BE2C (cell line): ENCODE results near the gene ADCY1.

ENCODE experiments used
- DNase-seq: peaks from one replicate; pipeline ENCODE4 v3.0.0-alpha.2; 2020
- H3K27me3 ChIP-seq: fragments of 250-450 bp; sonication (Bioruptor Pico); 2 replicates; pipeline ENCODE4 v1.5.1; 2020; ENCODE audit warnings: mild to moderate bottlenecking
- H3K36me3 ChIP-seq: fragments of 250-450 bp; sonication (Bioruptor Pico); 2 replicates; pipeline ENCODE4 v1.5.1; 2020; ENCODE audit warnings: mild to moderate bottlenecking
- H3K4me1 ChIP-seq: fragments of 250-450 bp; sonication (Bioruptor Pico); 2 replicates; pipeline ENCODE4 v1.5.1; 2020
- H3K4me3 ChIP-seq: 2 replicates; pipeline ENCODE4 v1.5.1; 2011; ENCODE audit warnings: low read depth, low read length
- H3K9me3 ChIP-seq: fragments of 250-450 bp; sonication (Bioruptor Pico); 2 replicates; pipeline ENCODE4 v1.5.1; 2020
- CTCF ChIP-seq: IDR thresholded peaks from 2 replicates; pipeline ENCODE4 v1.5.1; 2012; ENCODE audit warnings: mild to moderate bottlenecking, low read depth, low read length

Gene ADCY1

GRCh38 chr7:45663965-45664633 lies 89.9 kb downstream of the ADCY1 start:
- DNase-seq, result no peak
- Histone ChIP-seq H3K27me3 (no peaks in the 10 kb centered on the region), H3K4me3 (no peak overlapping the region), H3K4me1 (no peaks in the 10 kb centered on the region), H3K9me3 (no peaks in the 10 kb centered on the region), H3K36me3 (no peaks in the 10 kb centered on the region; the same call in 1 of the 2 replicates)
- no peak for TF ChIP-seq CTCF

GRCh38 chr7:45665172-45665571 lies 91.0 kb downstream of the ADCY1 start:
- Histone ChIP-seq H3K36me3 (no peaks in the 10 kb centered on the region; the same call in 1 of the 2 replicates), H3K4me3 (no peak overlapping the region), H3K9me3 (no peaks in the 10 kb centered on the region), H3K4me1 (no peaks in the 10 kb centered on the region), H3K27me3 (no peaks in the 10 kb centered on the region)
- no peak for DNase-seq
- TF ChIP-seq CTCF, result no peak

GRCh38 chr7:45670227-45670626 lies 96.1 kb downstream of the ADCY1 start:
- no peaks in the 10 kb centered on the region for H3K4me1 ChIP-seq
- H3K36me3 ChIP-seq, result no peaks in the 10 kb centered on the region
- no peaks in the 10 kb centered on the region for H3K9me3 ChIP-seq
- DNase-seq, result no peak
- TF ChIP-seq CTCF, result no peak
- no peak overlapping the region for H3K4me3 ChIP-seq
- H3K27me3 ChIP-seq, result no peaks in the 10 kb centered on the region

GRCh38 chr7:45670717-45671116 lies 96.5 kb downstream of the ADCY1 start:
- Histone ChIP-seq H3K4me1 (no peaks in the 10 kb centered on the region), H3K36me3 (no peaks in the 10 kb centered on the region), H3K4me3 (no peak overlapping the region), H3K9me3 (no peaks in the 10 kb centered on the region), H3K27me3 (no peaks in the 10 kb centered on the region)
- no peak for DNase-seq
- TF ChIP-seq CTCF, result no peak

- TF ChIP-seq CTCF, result no peak
- H3K9me3 ChIP-seq, result no peaks in the 10 kb centered on the region
Observed at GRCh38 chr7:45677311-45677900, 103.2 kb downstream of the ADCY1 start.

GRCh38 chr7:45679516-45679915 lies 105.3 kb downstream of the ADCY1 start:
- no peaks in the 10 kb centered on the region for H3K9me3 ChIP-seq
- TF ChIP-seq CTCF, result no peak
- H3K4me3 ChIP-seq, result no peak overlapping the region
- H3K36me3 ChIP-seq, result no peaks in the 10 kb centered on the region; the same call in 1 of the 2 replicates
- DNase-seq, result no peak
- H3K27me3 ChIP-seq, result no peaks in the 10 kb centered on the region
- H3K4me1 ChIP-seq, result no peaks in the 10 kb centered on the region

More at GRCh38 chr7:45677311-45677900, 103.2 kb downstream of the ADCY1 start:
- H3K4me1 ChIP-seq, result no peaks in the 10 kb centered on the region
- no peak overlapping the region for H3K4me3 ChIP-seq
- no peaks in the 10 kb centered on the region; the same call in 1 of the 2 replicates for H3K36me3 ChIP-seq
- H3K27me3 ChIP-seq, result no peaks in the 10 kb centered on the region
- DNase-seq, result no peak
